ENCODE measurements around the gene SLIT2.

SLIT2 gene

GRCh38 chr4:20251796-20252655 lies at the start of gene SLIT2:
SLIT2 (plus strand) TSS chr4:20251905; CDS start chr4:20253816, 1,911 bp downstream.
- peak; percentile 90 for DNase-seq (ENCODE audit: low read depth)

GRCh38 chr4:20203508-20203907 lies 48.2 kb upstream of the SLIT2 start:
- DNase-seq (ENCODE audit: low read depth) = peak; percentile 96

GRCh38 chr4:20217521-20217920 lies 34.2 kb upstream of the SLIT2 start:
- DNase-seq (ENCODE audit: low read depth) = peak; percentile 8

- no peak for DNase-seq (ENCODE audit: low read depth)
Observed at GRCh38 chr4:20217951-20218350, 33.8 kb upstream of the SLIT2 start.

- peak; percentile 10 for DNase-seq (ENCODE audit: low read depth)
Observed at GRCh38 chr4:20219521-20219920, 32.2 kb upstream of the SLIT2 start.

- DNase-seq (ENCODE audit: low read depth) = no peak
Observed at GRCh38 chr4:20237894-20238537, 13.7 kb upstream of the SLIT2 start.

- peak; percentile 82 for DNase-seq (ENCODE audit: low read depth)
Observed at GRCh38 chr4:20248155-20248558, 3.5 kb upstream of the SLIT2 start.

- DNase-seq (ENCODE audit: low read depth) = peak; percentile 69
Observed at GRCh38 chr4:20249333-20249732, 2.4 kb upstream of the SLIT2 start.

GRCh38 chr4:20251031-20251795 lies 492 bp upstream of the SLIT2 start:
- peak; percentile 31 for DNase-seq (ENCODE audit: low read depth)

- peak; percentile 52 for DNase-seq (ENCODE audit: low read depth)
Observed at GRCh38 chr4:20252656-20253282, 1.1 kb downstream of the SLIT2 start.

- DNase-seq (ENCODE audit: low read depth) = peak; percentile 38
Observed at GRCh38 chr4:20253283-20253734, 1.6 kb downstream of the SLIT2 start.

- DNase-seq (ENCODE audit: low read depth) = peak; percentile 61
Observed at GRCh38 chr4:20253735-20254409, 2.2 kb downstream of the SLIT2 start.

GRCh38 chr4:20254511-20255250 lies 3.0 kb downstream of the SLIT2 start:
- DNase-seq (ENCODE audit: low read depth) = peak; percentile 61

GRCh38 chr4:20255251-20255586 lies 3.5 kb downstream of the SLIT2 start:
- DNase-seq (ENCODE audit: low read depth) = no peak

GRCh38 chr4:20255823-20256222 lies 4.1 kb downstream of the SLIT2 start:
- DNase-seq (ENCODE audit: low read depth) = peak; percentile 26

- DNase-seq (ENCODE audit: low read depth) = peak; percentile 52
Observed at GRCh38 chr4:20256381-20256881, 4.7 kb downstream of the SLIT2 start.

- no peak for DNase-seq (ENCODE audit: low read depth)
Observed at GRCh38 chr4:20259707-20260106, 8.0 kb downstream of the SLIT2 start.

GRCh38 chr4:20260821-20261220 lies 9.1 kb downstream of the SLIT2 start:
- peak; percentile 47 for DNase-seq (ENCODE audit: low read depth)

GRCh38 chr4:20262221-20262620 lies 10.5 kb downstream of the SLIT2 start:
- DNase-seq (ENCODE audit: low read depth) = no peak

- DNase-seq (ENCODE audit: low read depth) = no peak
Observed at GRCh38 chr4:20264688-20265087, 13.0 kb downstream of the SLIT2 start.

GRCh38 chr4:20265726-20266125 lies 14.0 kb downstream of the SLIT2 start:
- DNase-seq (ENCODE audit: low read depth) = no peak

Data from iris pigment epithelial cell (primary cell).